ENCODE measurements around the gene SEL1L2. TPM values are rescaled to one million over a fixed set of nuclear protein-coding genes. Genes with fewer than 3 reads are reported as not detected.

SEL1L2 gene
- total RNA-seq, 3 donors from 2014 or later = 7.4 TPM; not detected in 2

DNA sequence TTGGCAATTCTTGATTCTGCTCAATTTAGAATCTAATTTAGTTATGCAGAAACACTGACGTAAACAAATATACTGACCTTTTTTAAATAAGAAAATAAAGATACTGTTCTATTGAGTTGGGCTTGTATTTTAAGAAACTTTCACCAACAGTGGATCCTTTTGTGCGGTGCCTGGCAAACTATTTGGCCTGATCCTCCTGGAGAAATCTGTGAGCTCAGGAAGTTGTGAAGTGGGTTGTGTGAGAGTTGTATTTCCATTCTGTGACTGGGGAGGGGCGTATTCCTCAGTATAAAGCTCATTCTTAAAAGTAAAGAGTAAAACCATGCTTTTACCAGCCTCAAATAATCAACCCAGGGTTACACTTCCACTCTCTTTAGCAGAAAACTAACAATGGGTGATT, 85.6 kb downstream of the SEL1L2 start:
- TF ChIP-seq POLR2AphosphoS5 (IDR thresholded peaks at IDR 0.05) (no peak), POLR2A (IDR thresholded peaks at IDR 0.05) (no peak), CTCF (IDR thresholded peaks at IDR 0.05) (no peak)
- Histone ChIP-seq H3K27ac (no peak overlapping the region), H3K9me3 (no peaks in the 10 kb centered on the region), H3K4me3 (no peak overlapping the region), H3K4me1 (no peaks in the 10 kb centered on the region), H3K27me3 (no peaks in the 10 kb centered on the region), H3K36me3 (no peaks in the 10 kb centered on the region)
- DNase-seq (ENCODE audit: low spot score in 2 of 2) = no peak
- intact Hi-C loops (cut with DNase I; ENCODE audit: low total_unique reads) = no loop called here

DNA sequence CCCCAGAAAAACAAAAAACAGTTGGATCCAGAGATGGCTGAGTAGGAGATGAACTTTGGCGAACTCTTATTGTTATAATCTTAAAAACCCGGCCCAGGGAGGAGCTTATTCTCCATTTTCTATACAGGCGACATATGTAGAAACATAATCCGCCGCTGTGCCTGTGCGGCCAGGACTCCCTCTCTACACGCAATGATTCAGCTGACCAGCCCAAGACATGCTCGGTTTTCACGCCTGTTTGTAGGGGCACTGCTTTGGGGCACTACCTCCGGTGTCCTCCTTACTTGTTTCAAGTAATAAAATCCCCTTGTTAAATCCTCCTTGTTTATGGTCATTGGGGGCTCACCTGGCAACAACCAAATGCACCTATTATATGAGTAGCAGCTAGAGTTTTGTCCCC, 89.9 kb downstream of the SEL1L2 start:
- TF ChIP-seq POLR2A (IDR thresholded peaks at IDR 0.05) (no peak), CTCF (IDR thresholded peaks at IDR 0.05) (no peak), POLR2AphosphoS5 (IDR thresholded peaks at IDR 0.05) (no peak)
- intact Hi-C loops (cut with DNase I; ENCODE audit: low total_unique reads) = no loop called here
- no peaks in the 10 kb centered on the region for H3K9me3 ChIP-seq

DNA sequence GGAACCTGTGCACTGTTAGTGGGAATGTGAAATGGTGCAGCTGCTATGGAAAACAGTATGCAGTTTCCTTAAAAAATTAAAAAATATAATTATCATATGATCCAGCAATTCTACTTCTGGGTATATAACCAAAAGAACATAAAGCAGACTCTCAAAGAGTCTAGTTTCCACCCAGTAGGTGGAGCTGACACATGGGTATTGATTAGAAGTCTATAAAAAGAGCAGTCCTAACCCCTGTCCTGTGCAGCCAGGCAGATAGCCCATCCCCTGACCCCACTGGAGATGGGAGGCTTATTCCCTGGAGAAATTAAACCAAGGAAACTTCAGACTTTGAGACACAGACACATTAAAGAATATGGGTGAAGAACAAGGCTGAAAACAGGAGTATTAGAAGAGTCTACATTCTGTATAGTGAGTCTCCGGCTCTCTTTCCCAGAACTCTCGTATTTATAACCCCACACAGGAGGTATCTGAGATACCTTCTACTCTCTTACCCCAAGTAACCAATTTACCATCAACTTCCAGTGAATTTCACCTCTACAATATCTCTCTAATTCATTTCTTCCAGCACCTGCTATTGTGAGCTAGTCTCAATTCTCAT, 92.3 kb downstream of the SEL1L2 start:
- TF ChIP-seq CTCF (IDR thresholded peaks at IDR 0.05) = no peak
- TF ChIP-seq POLR2A (IDR thresholded peaks at IDR 0.05) = no peak
- no peak for TF ChIP-seq POLR2AphosphoS5 (IDR thresholded peaks at IDR 0.05)
- Histone ChIP-seq H3K36me3 (no peaks in the 10 kb centered on the region), H3K27me3 (no peaks in the 10 kb centered on the region), H3K4me1 (no peaks in the 10 kb centered on the region), H3K27ac (no peak overlapping the region), H3K9me3 (peaks cover 0 to 11% of the 10 kb centered on the region in 2 donors), H3K4me3 (no peak overlapping the region)
- no peak for DNase-seq (ENCODE audit: low spot score in 2 of 2)
- intact Hi-C loops (cut with DNase I; ENCODE audit: low total_unique reads) = no loop called here

More for the DNA sequence above, 89.9 kb downstream of the SEL1L2 start:
- H3K4me3 ChIP-seq = no peak overlapping the region
- no peaks in the 10 kb centered on the region for H3K4me1 ChIP-seq
- no peak for DNase-seq (ENCODE audit: low spot score in 2 of 2)
- no peaks in the 10 kb centered on the region for H3K36me3 ChIP-seq
- H3K27me3 ChIP-seq = no peaks in the 10 kb centered on the region
- H3K27ac ChIP-seq = no peak overlapping the region

DNA sequence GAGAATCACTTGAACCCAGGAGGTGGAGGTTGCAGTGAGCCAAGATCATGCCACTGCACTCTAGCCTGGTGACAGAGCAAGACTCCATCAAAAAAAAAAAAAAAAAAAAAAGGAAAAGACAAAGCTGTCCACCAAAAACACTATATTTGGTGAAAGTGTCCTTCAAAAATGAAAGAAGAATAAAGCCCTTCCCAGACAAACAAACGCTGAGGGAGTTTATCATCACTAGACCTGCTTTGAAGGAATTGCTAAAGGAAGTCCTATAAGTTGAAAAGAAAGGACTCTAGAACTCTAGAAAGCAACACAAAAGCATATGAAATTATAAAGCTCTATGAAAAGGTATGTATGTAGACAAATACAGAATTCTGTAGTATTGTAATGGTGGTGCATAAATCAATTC, 98.8 kb downstream of the SEL1L2 start:
- Histone ChIP-seq H3K9me3 (peaks cover 18 to 43% of the 10 kb centered on the region in 2 donors), H3K4me3 (no peak overlapping the region), H3K27me3 (no peaks in the 10 kb centered on the region), H3K4me1 (no peaks in the 10 kb centered on the region), H3K27ac (no peak overlapping the region), H3K36me3 (no peaks in the 10 kb centered on the region)
- no peak for DNase-seq (ENCODE audit: low spot score in 2 of 2)
- no peak for TF ChIP-seq POLR2AphosphoS5 (IDR thresholded peaks at IDR 0.05)
- no peak for TF ChIP-seq POLR2A (IDR thresholded peaks at IDR 0.05)
- TF ChIP-seq CTCF (IDR thresholded peaks at IDR 0.05) = no peak
- intact Hi-C loops (cut with DNase I; ENCODE audit: low total_unique reads) = no loop called here

DNA sequence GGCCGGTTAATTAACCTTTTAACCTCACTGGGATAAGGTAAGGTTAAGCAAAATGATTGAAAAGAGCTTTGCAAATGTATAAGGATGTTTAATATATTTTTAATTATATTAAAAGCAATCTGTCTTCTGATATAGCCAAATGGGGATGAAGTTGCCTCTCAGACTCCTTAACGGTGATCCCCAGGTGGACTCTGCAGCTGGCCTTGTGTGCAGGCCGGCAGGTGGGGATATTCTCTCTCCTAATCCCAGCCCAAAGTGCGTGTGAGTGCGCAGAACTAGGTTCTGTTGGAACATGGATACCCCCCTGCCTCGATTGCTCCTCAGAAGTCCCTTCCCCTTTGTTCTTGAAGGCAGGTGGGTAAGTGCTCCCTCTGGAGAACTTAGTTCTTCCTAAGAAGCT, 105.6 kb downstream of the SEL1L2 start:
- H3K9me3 ChIP-seq = peaks cover 0 to under 1% of the 10 kb centered on the region in 2 donors
- no peaks in the 10 kb centered on the region for H3K27me3 ChIP-seq
- no peak overlapping the region for H3K27ac ChIP-seq
- H3K4me1 ChIP-seq = no peaks in the 10 kb centered on the region
- DNase-seq (ENCODE audit: low spot score in 2 of 2) = no peak
- no peaks in the 10 kb centered on the region for H3K36me3 ChIP-seq
- H3K4me3 ChIP-seq = no peak overlapping the region
- TF ChIP-seq POLR2AphosphoS5 (IDR thresholded peaks at IDR 0.05) = no peak
- no peak for TF ChIP-seq CTCF (IDR thresholded peaks at IDR 0.05)
- TF ChIP-seq POLR2A (IDR thresholded peaks at IDR 0.05) = no peak
- intact Hi-C loops (cut with DNase I; ENCODE audit: low total_unique reads) = no loop called here
